Neuron (in vitro differentiated cells): ENCODE measurements around the gene COLEC11.

Source experiments
- H2AFZ ChIP-seq: one replicate; pipeline ENCODE4 v1.6.1; 2013; ENCODE audit warnings: low read depth, mild to moderate bottlenecking, inconsistent platforms, low read length, moderate library complexity
- H3K27me3 ChIP-seq: one replicate; pipeline ENCODE4 v1.6.1; 2013; ENCODE audit warnings: low read length; ENCODE audit not compliant: insufficient read depth
- H3K36me3 ChIP-seq: one replicate; pipeline ENCODE4 v1.6.1; 2013; ENCODE audit warnings: low read length; ENCODE audit not compliant: insufficient read depth
- H3K4me1 ChIP-seq: one replicate; pipeline ENCODE4 v1.6.1; 2013; ENCODE audit warnings: low read length; ENCODE audit not compliant: insufficient read depth
- H3K4me3 ChIP-seq: 2 replicates; pipeline ENCODE4 v1.5.1; 2013; ENCODE audit warnings: mild to moderate bottlenecking, low read length, moderate library complexity
- H3K9me3 ChIP-seq: one replicate; pipeline ENCODE4 v1.6.1; 2013; ENCODE audit warnings: low read length

Gene COLEC11

DNA sequence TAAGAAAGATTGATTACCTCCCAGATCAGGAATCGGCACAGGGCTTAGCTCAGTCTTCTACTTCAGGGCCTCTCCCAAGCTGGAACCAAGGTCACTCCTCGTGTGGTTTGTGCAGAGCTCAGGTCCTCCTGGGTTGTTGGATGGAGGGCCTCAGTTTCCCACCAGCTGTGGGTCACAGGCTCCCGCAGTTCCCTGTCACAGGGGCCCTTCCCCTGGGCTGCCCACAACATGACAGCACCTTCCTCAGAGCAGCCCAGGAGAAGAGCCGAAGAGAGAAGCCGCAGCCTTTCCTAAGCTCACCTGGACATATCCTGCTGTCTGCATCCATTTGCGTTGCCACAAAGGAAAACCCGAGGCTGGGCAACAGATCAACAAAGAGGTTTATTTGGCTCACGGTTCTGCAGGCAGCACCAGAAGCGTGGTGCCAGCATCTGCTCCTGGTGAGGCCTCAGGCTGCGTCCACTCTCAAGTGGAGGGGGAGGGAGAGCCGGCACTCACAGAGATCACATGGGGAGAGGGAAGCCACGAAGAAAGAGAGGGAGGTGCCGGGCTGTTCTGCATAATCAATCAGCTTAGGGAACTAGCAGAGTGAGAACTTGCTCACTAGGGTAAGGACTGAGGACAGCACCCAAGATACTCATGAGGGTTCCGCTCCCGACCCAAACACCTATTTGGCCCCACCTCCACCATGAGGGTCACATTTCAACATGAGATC lies 50.1 kb downstream of the COLEC11 start:
- Histone ChIP-seq H3K4me1 (no peaks in the 10 kb centered on the region), H3K4me3 (no peak overlapping the region), H3K9me3 (no peaks in the 10 kb centered on the region), H3K36me3 (no peaks in the 10 kb centered on the region), H2AFZ (no peak overlapping the region), H3K27me3 (no peaks in the 10 kb centered on the region)

GRCh38 chr2:3645745-3646389 lies 51.0 kb downstream of the COLEC11 start:
- H3K9me3 ChIP-seq, result no peaks in the 10 kb centered on the region
- peaks cover 8% of the 10 kb centered on the region for H3K4me1 ChIP-seq
- H3K36me3 ChIP-seq, result no peaks in the 10 kb centered on the region
- no peak overlapping the region for H2AFZ ChIP-seq
- no peaks in the 10 kb centered on the region for H3K27me3 ChIP-seq
- H3K4me3 ChIP-seq, result no peak overlapping the region

DNA sequence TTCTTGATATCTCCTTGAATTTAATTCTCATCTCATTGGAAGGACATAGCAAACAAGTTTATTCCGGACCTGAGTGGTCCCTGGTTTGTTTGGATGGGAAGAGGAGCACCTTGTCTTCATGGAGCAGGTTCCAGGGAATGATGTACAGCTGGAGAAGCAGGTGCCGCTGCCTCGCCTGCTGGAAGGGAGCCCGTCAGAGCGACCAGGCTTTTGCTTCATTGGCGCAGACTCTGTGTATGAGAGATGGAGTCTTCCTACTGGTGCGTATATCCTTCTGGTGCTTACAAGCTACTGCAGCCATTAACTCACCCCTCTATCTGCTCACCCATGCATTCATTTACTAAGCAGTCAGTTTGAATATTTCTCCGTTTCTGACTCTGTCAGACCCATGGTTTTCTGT lies 51.5 kb downstream of the COLEC11 start:
- Histone ChIP-seq H3K27me3 (no peaks in the 10 kb centered on the region), H2AFZ (no peak overlapping the region), H3K4me1 (peaks cover 10% of the 10 kb centered on the region), H3K9me3 (no peaks in the 10 kb centered on the region), H3K4me3 (no peak overlapping the region), H3K36me3 (no peaks in the 10 kb centered on the region)

- no peak overlapping the region for H2AFZ ChIP-seq
- no peak overlapping the region for H3K4me3 ChIP-seq
- H3K9me3 ChIP-seq, result no peaks in the 10 kb centered on the region
- no peaks in the 10 kb centered on the region for H3K36me3 ChIP-seq
- peaks cover 16% of the 10 kb centered on the region for H3K4me1 ChIP-seq
- no peaks in the 10 kb centered on the region for H3K27me3 ChIP-seq
These were observed 52.3 kb downstream of the COLEC11 start for GRCh38 chr2:3647246-3647645.

DNA sequence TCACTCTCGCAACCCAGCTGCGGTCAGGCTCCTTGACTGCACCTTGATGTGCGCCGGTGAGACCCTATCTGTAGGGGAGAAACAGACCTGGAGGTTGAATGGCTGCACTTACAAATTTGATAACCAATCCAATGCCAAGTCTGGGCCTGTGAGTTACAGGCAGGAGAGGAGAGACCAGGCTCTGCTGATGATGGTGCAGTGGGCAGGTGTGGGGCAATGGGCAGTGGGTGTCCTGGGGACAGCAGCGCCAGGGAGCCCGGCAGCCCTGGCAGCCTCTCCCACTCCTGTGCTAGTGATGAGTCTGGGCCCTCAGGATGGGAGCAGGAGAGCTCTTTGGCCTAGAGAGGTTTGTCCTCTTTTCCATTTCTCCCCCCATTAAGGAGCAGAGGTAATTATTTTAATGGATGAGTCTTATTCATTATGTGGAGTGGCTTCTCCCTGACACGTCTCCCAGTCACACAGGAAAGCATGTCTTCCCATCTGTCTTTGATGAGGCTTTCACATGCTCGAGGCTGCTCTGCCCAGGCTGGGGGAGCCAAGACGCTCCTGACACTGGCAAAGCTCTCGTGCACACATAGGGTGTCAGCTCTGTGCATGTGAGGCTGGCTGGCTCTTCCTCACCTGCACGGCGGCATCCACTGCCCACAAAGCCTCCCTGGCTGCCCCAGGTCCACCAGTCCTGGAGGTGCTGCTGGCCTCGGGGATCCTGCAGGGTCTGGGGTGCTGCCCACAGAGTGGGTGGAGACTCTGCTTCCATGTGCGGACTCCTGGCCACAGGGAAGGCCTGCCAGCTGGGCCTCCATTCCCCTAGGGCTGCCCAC lies 53.1 kb downstream of the COLEC11 start:
- no peak overlapping the region for H3K4me3 ChIP-seq
- no peaks in the 10 kb centered on the region for H3K27me3 ChIP-seq
- no peaks in the 10 kb centered on the region for H3K9me3 ChIP-seq
- H2AFZ ChIP-seq, result no peak overlapping the region
- no peaks in the 10 kb centered on the region for H3K36me3 ChIP-seq
- H3K4me1 ChIP-seq, result peaks cover 23% of the 10 kb centered on the region

- H3K4me1 ChIP-seq, result peaks cover 23% of the 10 kb centered on the region
- H3K36me3 ChIP-seq, result no peaks in the 10 kb centered on the region
- no peak overlapping the region for H2AFZ ChIP-seq
- no peaks in the 10 kb centered on the region for H3K27me3 ChIP-seq
- H3K4me3 ChIP-seq, result no peak overlapping the region
- H3K9me3 ChIP-seq, result peaks cover 4% of the 10 kb centered on the region
These were observed 53.8 kb downstream of the COLEC11 start for GRCh38 chr2:3648652-3649177.

- no peak overlapping the region for H2AFZ ChIP-seq
- peaks cover 4% of the 10 kb centered on the region for H3K9me3 ChIP-seq
- peaks cover 25% of the 10 kb centered on the region for H3K4me1 ChIP-seq
- H3K27me3 ChIP-seq, result no peaks in the 10 kb centered on the region
- H3K36me3 ChIP-seq, result no peaks in the 10 kb centered on the region
- no peak overlapping the region for H3K4me3 ChIP-seq
These were observed 54.7 kb downstream of the COLEC11 start for GRCh38 chr2:3649581-3649980.

GRCh38 chr2:3650140-3650920 lies 55.4 kb downstream of the COLEC11 start:
- Histone ChIP-seq H3K4me3 (peak overlapping the region; percentile 42), H3K4me1 (peaks cover 30% of the 10 kb centered on the region)

DNA sequence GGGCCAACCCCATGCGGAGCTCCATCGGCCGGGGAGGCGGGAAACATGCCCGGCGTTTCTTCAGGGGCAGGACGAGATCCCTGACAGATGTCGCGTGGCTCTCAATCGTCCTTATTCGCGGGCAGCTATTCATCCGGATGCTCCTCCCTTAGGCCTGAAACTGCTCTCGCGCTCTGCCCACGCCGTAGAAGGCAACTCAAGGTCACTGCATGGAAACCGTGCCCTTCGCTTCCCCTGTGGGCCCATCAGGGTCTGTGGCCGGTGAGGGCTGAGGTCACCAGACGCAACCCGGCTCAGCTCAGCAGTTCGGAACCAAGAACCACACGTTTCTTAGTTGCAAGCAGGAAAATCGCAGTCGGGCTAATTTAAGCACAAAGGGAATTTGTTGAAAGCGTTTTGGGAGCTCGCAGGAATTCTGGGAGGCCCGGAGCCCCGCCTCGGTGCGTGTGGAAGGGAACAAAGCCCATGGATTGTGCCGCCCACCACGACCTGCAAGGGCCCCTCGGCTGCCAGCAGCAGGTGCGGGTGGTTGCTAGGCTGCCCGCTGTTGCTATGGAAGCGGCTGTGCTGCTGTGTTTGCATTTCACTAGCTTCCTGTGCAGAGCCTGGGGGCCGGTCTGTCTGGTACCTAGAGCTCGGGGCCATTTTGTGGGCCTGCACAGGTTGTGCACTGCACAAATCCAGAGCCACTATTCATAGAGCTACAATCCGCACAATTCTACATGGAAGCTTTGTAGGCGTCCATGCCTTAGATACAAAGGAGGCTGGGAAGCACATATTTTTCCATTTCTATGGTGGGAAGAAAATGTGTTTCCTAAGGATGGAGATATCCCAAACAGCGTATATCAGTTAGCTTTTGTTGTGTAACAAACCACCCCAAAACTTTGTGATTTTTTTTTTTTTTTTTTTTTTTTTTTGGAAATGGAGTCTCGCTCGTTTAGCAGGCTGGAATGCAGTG lies 57.1 kb downstream of the COLEC11 start:
- no peaks in the 10 kb centered on the region for H3K27me3 ChIP-seq
- peaks cover 4% of the 10 kb centered on the region for H3K9me3 ChIP-seq
- H3K4me1 ChIP-seq, result peaks cover 30% of the 10 kb centered on the region
- peak overlapping the region; percentile 62 for H3K4me3 ChIP-seq
- H2AFZ ChIP-seq, result peak overlapping the region; percentile 32
- H3K36me3 ChIP-seq, result no peaks in the 10 kb centered on the region

More at GRCh38 chr2:3650140-3650920, 55.4 kb downstream of the COLEC11 start:
- Histone ChIP-seq H3K27me3 (no peaks in the 10 kb centered on the region), H3K36me3 (no peaks in the 10 kb centered on the region), H3K9me3 (peaks cover 4% of the 10 kb centered on the region), H2AFZ (no peak overlapping the region)

DNA sequence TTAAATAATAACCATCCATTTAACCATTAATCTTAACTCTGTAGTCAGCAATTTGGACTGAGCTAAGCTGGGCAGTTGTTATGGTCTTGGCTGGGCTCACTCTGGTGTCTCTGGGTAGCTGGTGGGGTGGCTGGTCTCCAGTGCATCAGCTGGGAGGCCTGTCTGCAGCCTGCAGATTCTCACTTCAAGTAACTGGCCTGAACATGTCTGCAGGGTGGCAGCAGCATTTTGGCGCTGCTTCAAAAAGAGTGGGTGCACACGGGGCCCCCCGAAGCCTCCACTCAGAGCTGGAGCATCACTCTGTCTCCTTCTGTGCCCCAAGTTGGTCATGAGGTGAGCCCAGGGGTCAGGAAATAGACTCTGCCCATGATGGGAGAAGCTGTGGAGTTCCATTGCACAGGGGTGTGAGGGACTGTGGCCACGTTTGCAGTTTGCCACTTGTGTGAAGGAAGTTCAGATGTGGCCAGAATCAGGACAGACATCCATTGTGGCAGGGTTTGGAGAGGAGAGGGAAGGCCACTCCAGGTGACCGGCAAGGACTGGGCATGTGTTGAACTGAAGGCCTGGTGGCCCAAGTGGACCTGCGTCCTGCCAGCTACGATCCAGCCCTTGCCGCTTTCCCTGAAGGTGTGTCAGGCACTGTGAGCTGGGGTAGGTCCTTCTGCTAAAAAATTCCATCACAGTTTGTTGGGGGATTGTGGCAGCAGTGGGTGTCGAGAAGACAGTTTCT lies 58.1 kb downstream of the COLEC11 start:
- no peaks in the 10 kb centered on the region for H3K36me3 ChIP-seq
- no peaks in the 10 kb centered on the region for H3K27me3 ChIP-seq
- H3K9me3 ChIP-seq, result peaks cover 4% of the 10 kb centered on the region
- H3K4me3 ChIP-seq, result no peak overlapping the region
- peaks cover 30% of the 10 kb centered on the region for H3K4me1 ChIP-seq
- no peak overlapping the region for H2AFZ ChIP-seq

- Histone ChIP-seq H3K4me1 (peaks cover 32% of the 10 kb centered on the region), H3K4me3 (no peak overlapping the region)
These were observed 59.1 kb downstream of the COLEC11 start for GRCh38 chr2:3654011-3654410.

More at GRCh38 chr2:3654011-3654410, 59.1 kb downstream of the COLEC11 start:
- H3K27me3 ChIP-seq, result no peaks in the 10 kb centered on the region
- H3K36me3 ChIP-seq, result no peaks in the 10 kb centered on the region
- H2AFZ ChIP-seq, result no peak overlapping the region
- H3K9me3 ChIP-seq, result peaks cover 4% of the 10 kb centered on the region
